Measurements from ENCODE around the gene PXT1. TPM values are rescaled to one million over a fixed set of nuclear protein-coding genes. Genes with fewer than 3 reads are reported as not detected.

The PXT1 gene
- total RNA-seq, 2 donors from 2014 or later, result not detected

GRCh38 chr6:36445621-36446020 is 3.0 kb upstream of the PXT1 start:
- ATAC-seq, result no peak
- H3K27me3 ChIP-seq, result no peaks in the 10 kb centered on the region
- H3K27ac ChIP-seq, result no peak overlapping the region
- intact Hi-C loops (cut with DNase I), result no loop called here
- peaks cover 34% of the 10 kb centered on the region for H3K4me1 ChIP-seq
- DNase-seq, result no peak
- H3K36me3 ChIP-seq (replicated peaks in 1 of 2; ENCODE audit: insufficient read depth in 1 of 2, low read depth in 2 of 2), result no peaks in the 10 kb centered on the region
- no peaks in the 10 kb centered on the region for H3K9me3 ChIP-seq
- no peak overlapping the region for H3K4me3 ChIP-seq
- TF ChIP-seq POLR2A (IDR thresholded peaks at IDR 0.05) (no peak), CTCF (IDR thresholded peaks at IDR 0.05) (no peak)

- peaks cover 34% of the 10 kb centered on the region for H3K4me1 ChIP-seq
- no peaks in the 10 kb centered on the region for H3K27me3 ChIP-seq
- ATAC-seq (no peak), DNase-seq (no peak)
- WGBS, 2 donors, result 29 to 42% methylated on average over 3 of the region's 3 CpGs
- H3K9me3 ChIP-seq, result no peaks in the 10 kb centered on the region
- TF ChIP-seq POLR2A (IDR thresholded peaks at IDR 0.05) (no peak), CTCF (IDR thresholded peaks at IDR 0.05) (no peak)
- peak overlapping the region; percentile 17 to 99 (median 96) for H3K27ac ChIP-seq
- intact Hi-C loops (cut with DNase I), result no loop called here
- H3K36me3 ChIP-seq (replicated peaks in 1 of 2; ENCODE audit: insufficient read depth in 1 of 2, low read depth in 2 of 2), result no peaks in the 10 kb centered on the region
- no peak overlapping the region for H3K4me3 ChIP-seq
Measured at GRCh38 chr6:36444470-36444869, 1.8 kb upstream of the PXT1 start.

- ATAC-seq, result no peak
- peaks cover 34% of the 10 kb centered on the region for H3K4me1 ChIP-seq
- WGBS, 2 donors, result 3 to 6% methylated on average over 14 to 18 of the region's 18 CpGs
- peak overlapping the region; percentile 95 to 99 (median 97) for H3K27ac ChIP-seq
- intact Hi-C loops (cut with DNase I), result no loop called here
- no peaks in the 10 kb centered on the region for H3K36me3 ChIP-seq (replicated peaks in 1 of 2; ENCODE audit: insufficient read depth in 1 of 2, low read depth in 2 of 2)
- H3K27me3 ChIP-seq, result no peaks in the 10 kb centered on the region
- DNase-seq, result no peak
- TF ChIP-seq POLR2A (IDR thresholded peaks at IDR 0.05) (no peak), CTCF (IDR thresholded peaks at IDR 0.05) (peak in 1 of 7 experiments; percentile 5)
- H3K9me3 ChIP-seq, result no peaks in the 10 kb centered on the region
- H3K4me3 ChIP-seq, result peak overlapping the region; percentile 47 to 83
Measured at GRCh38 chr6:36443471-36444428, 1.1 kb upstream of the PXT1 start.

GRCh38 chr6:36442103-36442670 is 467 bp downstream of the PXT1 start:
- DNase-seq, result no peak
- intact Hi-C loops (cut with DNase I), result no loop called here
- Histone ChIP-seq H3K9me3 (no peaks in the 10 kb centered on the region), H3K36me3 (replicated peaks in 1 of 2; ENCODE audit: insufficient read depth in 1 of 2, low read depth in 2 of 2) (no peaks in the 10 kb centered on the region), H3K4me3 (peak overlapping the region in 1 of 2 donors; percentile 83), H3K27me3 (no peaks in the 10 kb centered on the region), H3K4me1 (peaks cover 34% of the 10 kb centered on the region), H3K27ac (peak overlapping the region; percentile 95 to 99 (median 97))
- TF ChIP-seq POLR2A (IDR thresholded peaks at IDR 0.05) (no peak), CTCF (IDR thresholded peaks at IDR 0.05) (no peak)
- no peak for ATAC-seq
- 55 to 59% methylated on average over 12 of the region's 12 CpGs for WGBS, 2 donors

Measured in body of pancreas (tissue), 4 donors.